Right lung (tissue), 10 donors: ENCODE measurements around the gene HSFY2. TPM values are rescaled to one million over a fixed set of nuclear protein-coding genes. Genes with fewer than 3 reads are reported as not detected.
"Not testable (repeated sequence)": the region's sequence is repeated elsewhere in the genome, so short reads cannot be mapped to it uniquely, and the experiment has no call there.

Source experiments
- DNase-seq, 2 donors: peaks; one replicate each; pipeline ENCODE4 v3.0.0-alpha.2; 2013
- long read RNA-seq, 8 donors: transcript quantifications; one replicate each; lab custom pipeline, GENCODE V29; 2026
- polyA plus RNA-seq, 5 donors: library from polyadenylated mRNA; unstranded; fragments of 120-200 nt; gene quantifications; one replicate each; pipeline versions ENCODE4 v1.2.1 to v1.2.3, GENCODE V29; 2013; ENCODE audit warnings: inconsistent platforms in 1 of 5, low replicate concordance in 1 of 5; ENCODE audit not compliant: insufficient read length in 5 of 5, insufficient read depth in 1 of 5

Gene HSFY2
- 1 to 10 TPM in 1 of 5 donors, under 1 TPM in 1, not detected in 3; 0.82 to 1.0 TPM for polyA plus RNA-seq
- long read RNA-seq, donor 1 = 0 reads
- long read RNA-seq, donor 2 = 0 reads
- long read RNA-seq, donor 3 = 0 reads
- long read RNA-seq, donor 4 = 0 reads
- long read RNA-seq, donor 5 = 0 reads
- long read RNA-seq, donor 6 = 0 reads
- long read RNA-seq, donor 7 = 0 reads
- long read RNA-seq, donor 8 = 0 reads

- DNase-seq = not testable (repeated sequence)
Observed at GRCh38 chrY:18773635-18774034, at the start of gene HSFY2. TSS of gene HSFY2 (minus strand) at chrY:18773735. CDS start at chrY:18773618, 117 bp downstream.

- not testable (repeated sequence) for DNase-seq
Observed at GRCh38 chrY:18815751-18816150, 42.2 kb upstream of the HSFY2 start.

- not testable (repeated sequence) for DNase-seq
Observed at GRCh38 chrY:18788757-18789406, 15.3 kb upstream of the HSFY2 start.

- DNase-seq = not testable (repeated sequence)
Observed at GRCh38 chrY:18754077-18754476, 19.5 kb downstream of the HSFY2 start.

GRCh38 chrY:18753133-18753815, 20.3 kb downstream of the HSFY2 start:
- not testable (repeated sequence) for DNase-seq

GRCh38 chrY:18723714-18724113, 49.8 kb downstream of the HSFY2 start:
- DNase-seq = not testable (repeated sequence)

Other genes starting within 250 kb of the HSFY2 start
- not detected for gene HSFY1, start 227.0 kb downstream of the HSFY2 start, polyA plus RNA-seq